B cell (primary cell): Measurements from ENCODE around the gene CAMK2B.

Source experiments
- CTCF ChIP-seq: fragments of 200-600 bp; IDR thresholded peaks from one replicate; pipeline ENCODE4 v1.8.0; 2022; ENCODE audit warnings: antibody characterized with exemption, mild to moderate bottlenecking
- EZH2 ChIP-seq: IDR thresholded peaks from 2 replicates; pipeline ENCODE4 v1.6.1; 2012; ENCODE audit warnings: borderline replicate concordance, low read depth, mild to moderate bottlenecking, moderate library complexity, low read length; ENCODE audit not compliant: insufficient read depth, poor library complexity, severe bottlenecking

GRCh38 chr7:44237696-44238095, 87.7 kb downstream of the CAMK2B start:
- TF ChIP-seq CTCF (no peak), EZH2 (no peak)
